Right lobe of liver (tissue), 6 donors: Measurements from ENCODE around the gene SLC9A7. TPM values are rescaled to one million over a fixed set of nuclear protein-coding genes. Genes with fewer than 3 reads are reported as not detected.

Experiments used
- ATAC-seq, 4 donors: fragments of 200-7000 bp; cut with Tn5 transposase; one replicate each; pipeline ENCODE4 v1.9.1; 2020; ENCODE audit warnings: mild to moderate bottlenecking in 4 of 4, moderate library complexity in 4 of 4
- DNase-seq, 3 donors: peaks; one replicate each; pipeline ENCODE4 v3.0.0-alpha.2; 2020
- H3K27ac ChIP-seq, 3 donors: fragments of 200-600 bp; one replicate each; pipeline ENCODE4 v1.8.0; 2022
- H3K27me3 ChIP-seq, 2 donors: fragments of 200-600 bp; one replicate each; pipeline ENCODE4 v1.8.0; 2022
- H3K36me3 ChIP-seq, 4 donors: fragments of 200-600 bp; sonication (generic) in 1 of 4; one replicate each; pipeline versions ENCODE4 v1.5.1 to v1.8.0; 2017 to 2022; ENCODE audit warnings: control low read depth in 1 of 4
- H3K4me1 ChIP-seq, 4 donors: fragments of 200-600 bp; sonication (generic) in 1 of 4; one replicate each; pipeline versions ENCODE4 v1.5.1 to v1.8.0; 2017 to 2022; ENCODE audit warnings: control low read depth in 1 of 4
- H3K4me3 ChIP-seq, 3 donors: fragments of 200-600 bp; one replicate each; pipeline ENCODE4 v1.8.0; 2022
- H3K9me3 ChIP-seq, 4 donors: fragments of 200-600 bp; sonication (generic) in 1 of 4; one replicate each; pipeline versions ENCODE4 v1.5.1 to v1.8.0; 2017 to 2022; ENCODE audit warnings: control low read depth in 1 of 4
- POLR2A ChIP-seq: fragments of 450-650 bp; IDR thresholded peaks from one replicate; pipeline ENCODE4 v1.6.1; 2017; ENCODE audit warnings: antibody characterized with exemption, mild to moderate bottlenecking
- WGBS: methylation state at CpG from one replicate; pipeline ENCODE4 v1.1.6; 2018; ENCODE audit warnings: low coverage, low lambda C conversion rate; ENCODE audit not compliant: insufficient coverage; ENCODE audit errors: missing lambda C conversion rate; 5-methylcytosine and 5-hydroxymethylcytosine counted together
- intact Hi-C, 2 donors: fragments of 100-400 bp; cut with DNase I; formaldehyde crosslinking; loops; one replicate each; pipeline versions ENCODE4 v1.11.2 to v1.14.1; 2022
- total RNA-seq, 6 experiments: library from RNA; depleted of rRNA in 2 of 6; stranded (reverse); fragments of >200 nt in 2 of 6; fragmentation: NEBNext Ultra II Directional in 3 of 6; extraction: Animal tissue kit (Norgen Biotek cat#: 25700) in 3 of 6; gene quantifications; one replicate each; pipeline versions ENCODE4 v1.1.0 to v1.2.4, GENCODE V29; 2016 to 2023
- TF ChIP-seq, protein P1 (sequence below), 4 donors: fragments of 200-600 bp in 3 of 4; fragments of 450-650 bp in 1 of 4; IDR thresholded peaks; one replicate each; pipeline versions ENCODE4 v1.5.1 to v1.8.0; 2016 to 2022; ENCODE audit warnings: antibody characterized with exemption in 4 of 4, mild to moderate bottlenecking in 2 of 4
- donor health status: DM: no; HTN: yes; CAD: no.
- donor health status: DM: no; HTN: no; CAD: no.
- donor health status: DM: no; HTN: no; CAD: no.
- donor health status: DM: no; HTN: yes; CAD: no.
- donor health status: DM: no; HTN: yes; CAD: no.

The SLC9A7 gene
- total RNA-seq, 6 experiments from 2014 or later = 5.7 to 9.0 (median 6.4) TPM

DNA sequence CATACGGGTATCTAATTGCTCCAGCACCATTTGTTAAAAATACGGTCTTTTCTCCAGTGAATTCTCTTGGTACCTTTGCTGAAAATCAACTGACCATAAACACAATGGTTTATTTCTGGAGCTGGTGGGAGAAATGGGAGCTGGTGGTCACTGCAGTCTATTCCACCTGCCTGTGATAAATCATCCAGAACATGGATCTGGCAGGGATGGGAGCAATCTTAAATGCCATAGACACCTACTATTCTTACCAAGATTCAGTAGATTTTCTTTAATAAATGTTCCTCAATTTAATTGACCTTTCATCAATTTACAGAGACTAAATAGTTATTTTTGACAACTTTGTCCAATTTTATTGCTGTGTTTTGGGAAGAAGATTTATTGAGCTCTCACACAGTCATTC is 68.1 kb downstream of the SLC9A7 start:
- H3K9me3 ChIP-seq = no peaks in the 10 kb centered on the region
- WGBS = 71% methylated on average over 2 of the region's 2 CpGs
- intact Hi-C loops = no loop called here
- ATAC-seq = no peak
- no peak overlapping the region for H3K4me3 ChIP-seq
- H3K27ac ChIP-seq = no peak overlapping the region
- no peak for DNase-seq
- H3K4me1 ChIP-seq = no peaks in the 10 kb centered on the region
- H3K27me3 ChIP-seq = no peaks in the 10 kb centered on the region
- TF ChIP-seq, protein P1, sequence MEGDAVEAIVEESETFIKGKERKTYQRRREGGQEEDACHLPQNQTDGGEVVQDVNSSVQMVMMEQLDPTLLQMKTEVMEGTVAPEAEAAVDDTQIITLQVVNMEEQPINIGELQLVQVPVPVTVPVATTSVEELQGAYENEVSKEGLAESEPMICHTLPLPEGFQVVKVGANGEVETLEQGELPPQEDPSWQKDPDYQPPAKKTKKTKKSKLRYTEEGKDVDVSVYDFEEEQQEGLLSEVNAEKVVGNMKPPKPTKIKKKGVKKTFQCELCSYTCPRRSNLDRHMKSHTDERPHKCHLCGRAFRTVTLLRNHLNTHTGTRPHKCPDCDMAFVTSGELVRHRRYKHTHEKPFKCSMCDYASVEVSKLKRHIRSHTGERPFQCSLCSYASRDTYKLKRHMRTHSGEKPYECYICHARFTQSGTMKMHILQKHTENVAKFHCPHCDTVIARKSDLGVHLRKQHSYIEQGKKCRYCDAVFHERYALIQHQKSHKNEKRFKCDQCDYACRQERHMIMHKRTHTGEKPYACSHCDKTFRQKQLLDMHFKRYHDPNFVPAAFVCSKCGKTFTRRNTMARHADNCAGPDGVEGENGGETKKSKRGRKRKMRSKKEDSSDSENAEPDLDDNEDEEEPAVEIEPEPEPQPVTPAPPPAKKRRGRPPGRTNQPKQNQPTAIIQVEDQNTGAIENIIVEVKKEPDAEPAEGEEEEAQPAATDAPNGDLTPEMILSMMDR (IDR thresholded peaks at IDR 0.05) = no peak
- TF ChIP-seq POLR2A = no peak
- H3K36me3 ChIP-seq = no peaks in the 10 kb centered on the region

DNA sequence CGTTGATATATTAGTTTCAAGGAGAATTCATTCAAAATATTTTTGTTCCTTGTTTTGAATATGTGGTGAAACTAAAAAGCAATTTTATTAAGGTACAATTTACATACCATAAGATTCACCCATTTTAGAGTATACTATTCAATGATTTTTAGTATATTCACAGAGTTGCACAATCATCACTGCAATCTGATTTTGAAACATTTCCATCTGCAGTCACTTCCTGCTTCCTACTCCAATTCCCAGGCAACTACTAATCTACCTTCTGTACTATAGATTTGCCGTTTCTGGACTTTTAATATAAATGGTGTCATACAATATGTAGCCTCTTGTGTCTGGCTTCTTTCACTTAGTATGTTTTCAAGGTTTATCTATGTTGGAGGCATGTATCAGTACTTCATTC is 71.3 kb downstream of the SLC9A7 start:
- ATAC-seq (peak in 1 of 4 donors; percentile 37), DNase-seq (no peak)
- H3K4me3 ChIP-seq = no peak overlapping the region
- H3K36me3 ChIP-seq = no peaks in the 10 kb centered on the region
- no peak overlapping the region for H3K27ac ChIP-seq
- intact Hi-C loops = no loop called here
- no peaks in the 10 kb centered on the region for H3K9me3 ChIP-seq
- 30% methylated on average over 2 of the region's 2 CpGs for WGBS
- no peaks in the 10 kb centered on the region for H3K4me1 ChIP-seq
- H3K27me3 ChIP-seq = no peaks in the 10 kb centered on the region
- TF ChIP-seq POLR2A = no peak
- TF ChIP-seq, protein P1 (IDR thresholded peaks at IDR 0.05) = no peak

DNA sequence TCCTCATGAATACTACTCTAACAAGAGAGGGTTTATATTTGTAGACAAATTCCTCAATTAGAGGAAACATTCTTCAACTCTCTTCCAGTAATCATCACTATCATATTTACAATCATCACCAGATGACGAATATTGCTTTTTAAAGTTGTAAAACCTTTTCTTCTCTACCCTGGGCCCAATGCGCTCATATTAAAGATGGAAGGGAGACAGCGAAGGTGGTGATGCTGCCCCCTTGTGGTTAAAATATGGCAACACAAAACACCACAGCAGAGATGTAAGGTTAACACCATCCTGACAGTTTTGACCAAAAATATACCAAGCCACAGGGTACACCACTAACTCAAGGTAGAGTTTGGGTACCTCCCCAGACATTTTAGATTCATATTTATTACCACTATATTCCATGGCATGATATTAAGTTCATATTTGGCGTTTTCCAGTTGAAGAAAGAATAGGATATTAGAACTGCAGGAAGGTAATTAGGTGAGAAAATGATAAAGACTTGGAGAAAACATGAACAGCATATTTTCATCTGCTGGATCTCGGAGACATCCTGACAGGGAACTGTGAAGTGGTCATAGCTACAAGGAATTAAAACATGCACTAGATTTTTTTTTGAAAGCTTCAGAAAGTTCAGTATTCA is 72.8 kb downstream of the SLC9A7 start:
- peak; percentile 73 to 80 (median 78) for ATAC-seq
- WGBS = 14% methylated on average over 5 of the region's 5 CpGs
- no peak for DNase-seq
- H3K9me3 ChIP-seq = no peaks in the 10 kb centered on the region
- no peak for TF ChIP-seq POLR2A
- TF ChIP-seq, protein P1 (IDR thresholded peaks at IDR 0.05) = peak; percentile 52 to 90 (median 85)
- H3K4me1 ChIP-seq = no peaks in the 10 kb centered on the region
- no peak overlapping the region for H3K27ac ChIP-seq
- no peak overlapping the region for H3K4me3 ChIP-seq
- intact Hi-C loops = no loop called here
- no peaks in the 10 kb centered on the region for H3K36me3 ChIP-seq
- no peaks in the 10 kb centered on the region for H3K27me3 ChIP-seq

DNA sequence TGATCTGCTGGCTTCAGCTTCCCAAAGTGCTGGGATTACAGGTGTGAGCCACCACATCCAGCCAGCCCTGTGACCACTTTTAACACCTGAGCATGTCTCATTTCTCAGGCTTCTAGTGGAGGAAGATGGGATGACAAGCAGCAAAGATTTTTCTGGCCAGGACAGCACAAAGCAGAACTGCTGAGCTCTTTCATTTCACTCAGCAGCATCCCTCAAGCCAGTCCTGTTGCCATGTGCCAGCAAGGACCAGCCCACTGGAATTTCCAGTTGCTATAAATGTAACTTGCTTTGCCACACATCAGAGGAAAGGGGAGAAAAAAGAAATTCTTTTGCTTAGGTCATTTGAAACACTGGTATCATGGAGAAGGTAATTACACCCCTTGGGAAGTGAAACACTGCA is 75.9 kb downstream of the SLC9A7 start:
- Histone ChIP-seq H3K4me3 (no peak overlapping the region), H3K27ac (no peak overlapping the region), H3K27me3 (no peaks in the 10 kb centered on the region), H3K9me3 (no peaks in the 10 kb centered on the region), H3K4me1 (no peaks in the 10 kb centered on the region), H3K36me3 (no peaks in the 10 kb centered on the region)
- ATAC-seq (no peak), DNase-seq (no peak)
- intact Hi-C loops = no loop called here
- TF ChIP-seq, protein P1 (IDR thresholded peaks at IDR 0.05) = no peak
- no peak for TF ChIP-seq POLR2A

DNA sequence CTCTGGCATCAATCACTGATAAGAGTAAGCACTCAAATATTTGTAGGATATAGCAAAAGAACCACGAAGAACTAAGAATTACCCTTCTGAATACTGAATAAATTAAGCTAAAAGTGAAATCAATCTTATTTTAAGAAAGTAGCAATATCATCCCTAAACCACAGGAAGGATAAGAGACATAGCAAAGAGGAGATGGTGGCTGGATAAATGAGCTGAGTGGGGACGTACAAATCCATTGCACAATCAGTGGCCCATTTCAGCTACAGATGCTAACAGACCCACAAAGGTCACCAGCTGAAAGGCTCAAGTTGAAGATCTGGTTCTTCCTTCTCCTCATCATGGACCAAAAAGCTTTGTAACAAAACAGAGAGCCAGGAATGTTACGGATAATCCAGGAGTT is 77.1 kb downstream of the SLC9A7 start:
- TF ChIP-seq POLR2A = no peak
- TF ChIP-seq, protein P1 (IDR thresholded peaks at IDR 0.05) = no peak
- Histone ChIP-seq H3K4me3 (no peak overlapping the region), H3K27me3 (no peaks in the 10 kb centered on the region), H3K9me3 (no peaks in the 10 kb centered on the region), H3K27ac (no peak overlapping the region), H3K36me3 (no peaks in the 10 kb centered on the region), H3K4me1 (no peaks in the 10 kb centered on the region)
- DNase-seq = no peak
- ATAC-seq = no peak
- 44% methylated on average over 3 of the region's 3 CpGs for WGBS
- intact Hi-C loops = no loop called here
